ENCODE data around the gene PRKG1. TPM values are rescaled to one million over a fixed set of nuclear protein-coding genes. Genes with fewer than 3 reads are reported as not detected.

Gene PRKG1
- total RNA-seq, 4 donors from 2014 or later: 1.2 to 6.5 (median 2.7) TPM

- TF ChIP-seq EP300 (IDR thresholded peaks at IDR 0.05) (no peak), POLR2AphosphoS5 (IDR thresholded peaks at IDR 0.05) (no peak), POLR2A (IDR thresholded peaks at IDR 0.05) (no peak)
- TF ChIP-seq, protein P1, sequence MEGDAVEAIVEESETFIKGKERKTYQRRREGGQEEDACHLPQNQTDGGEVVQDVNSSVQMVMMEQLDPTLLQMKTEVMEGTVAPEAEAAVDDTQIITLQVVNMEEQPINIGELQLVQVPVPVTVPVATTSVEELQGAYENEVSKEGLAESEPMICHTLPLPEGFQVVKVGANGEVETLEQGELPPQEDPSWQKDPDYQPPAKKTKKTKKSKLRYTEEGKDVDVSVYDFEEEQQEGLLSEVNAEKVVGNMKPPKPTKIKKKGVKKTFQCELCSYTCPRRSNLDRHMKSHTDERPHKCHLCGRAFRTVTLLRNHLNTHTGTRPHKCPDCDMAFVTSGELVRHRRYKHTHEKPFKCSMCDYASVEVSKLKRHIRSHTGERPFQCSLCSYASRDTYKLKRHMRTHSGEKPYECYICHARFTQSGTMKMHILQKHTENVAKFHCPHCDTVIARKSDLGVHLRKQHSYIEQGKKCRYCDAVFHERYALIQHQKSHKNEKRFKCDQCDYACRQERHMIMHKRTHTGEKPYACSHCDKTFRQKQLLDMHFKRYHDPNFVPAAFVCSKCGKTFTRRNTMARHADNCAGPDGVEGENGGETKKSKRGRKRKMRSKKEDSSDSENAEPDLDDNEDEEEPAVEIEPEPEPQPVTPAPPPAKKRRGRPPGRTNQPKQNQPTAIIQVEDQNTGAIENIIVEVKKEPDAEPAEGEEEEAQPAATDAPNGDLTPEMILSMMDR (IDR thresholded peaks at IDR 0.05): no peak
- 79% methylated on average over 1 of the region's 1 CpG for WGBS
- H3K4me1 ChIP-seq: no peaks in the 10 kb centered on the region
Measured at GRCh38 chr10:52266858-52267257, 1192.6 kb downstream of the PRKG1 start.

GRCh38 chr10:52268790-52269189 is 1194.5 kb downstream of the PRKG1 start:
- Histone ChIP-seq H3K27ac (no peak overlapping the region), H3K27me3 (no peaks in the 10 kb centered on the region), H3K4me1 (no peaks in the 10 kb centered on the region), H3K4me3 (no peak overlapping the region), H3K9me3 (no peaks in the 10 kb centered on the region), H3K36me3 (no peaks in the 10 kb centered on the region)
- DNase-seq (ENCODE audit: low spot score in 2 of 2): no peak
- TF ChIP-seq, protein P1 (IDR thresholded peaks at IDR 0.05): no peak
- TF ChIP-seq POLR2AphosphoS5 (IDR thresholded peaks at IDR 0.05): no peak
- no peak for TF ChIP-seq EP300 (IDR thresholded peaks at IDR 0.05)
- TF ChIP-seq POLR2A (IDR thresholded peaks at IDR 0.05): no peak
- 76% methylated on average over 2 of the region's 2 CpGs for WGBS

More at GRCh38 chr10:52266858-52267257, 1192.6 kb downstream of the PRKG1 start:
- no peak overlapping the region for H3K4me3 ChIP-seq
- no peaks in the 10 kb centered on the region for H3K27me3 ChIP-seq
- DNase-seq (ENCODE audit: low spot score in 2 of 2): no peak
- H3K27ac ChIP-seq: no peak overlapping the region
- no peaks in the 10 kb centered on the region for H3K9me3 ChIP-seq
- no peaks in the 10 kb centered on the region for H3K36me3 ChIP-seq

DNA sequence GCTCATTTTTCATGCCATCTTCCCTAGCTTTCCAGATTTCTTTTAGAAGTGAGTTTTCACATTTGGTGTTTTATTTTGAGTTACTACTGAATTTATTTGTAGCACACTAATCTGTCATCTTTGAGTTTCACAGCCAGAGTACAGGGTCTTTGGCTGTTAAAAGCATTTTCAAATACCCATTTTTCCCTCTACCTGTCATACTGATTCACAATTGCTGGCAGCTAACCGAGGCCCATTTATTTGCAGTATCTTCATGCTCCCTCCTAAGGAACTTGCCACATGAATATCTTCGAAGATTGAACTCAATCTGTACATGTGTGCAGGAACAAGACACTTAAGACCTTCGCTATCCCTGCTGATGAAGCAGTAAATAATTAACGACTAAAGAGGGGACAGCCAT is 1194.9 kb downstream of the PRKG1 start:
- TF ChIP-seq, protein P1 (IDR thresholded peaks at IDR 0.05): no peak
- no peak for TF ChIP-seq POLR2A (IDR thresholded peaks at IDR 0.05)
- TF ChIP-seq POLR2AphosphoS5 (IDR thresholded peaks at IDR 0.05): no peak
- TF ChIP-seq EP300 (IDR thresholded peaks at IDR 0.05): no peak
- Histone ChIP-seq H3K4me3 (no peak overlapping the region), H3K27me3 (no peaks in the 10 kb centered on the region), H3K9me3 (no peaks in the 10 kb centered on the region), H3K27ac (no peak overlapping the region), H3K36me3 (no peaks in the 10 kb centered on the region), H3K4me1 (no peaks in the 10 kb centered on the region)
- DNase-seq (ENCODE audit: low spot score in 2 of 2): no peak
- WGBS: 80% methylated on average over 4 of the region's 4 CpGs

- 80% methylated on average over 2 of the region's 2 CpGs for WGBS
- no peak for DNase-seq (ENCODE audit: low spot score in 2 of 2)
- Histone ChIP-seq H3K4me3 (no peak overlapping the region), H3K27me3 (no peaks in the 10 kb centered on the region), H3K4me1 (no peaks in the 10 kb centered on the region), H3K9me3 (no peaks in the 10 kb centered on the region), H3K36me3 (no peaks in the 10 kb centered on the region), H3K27ac (no peak overlapping the region)
- TF ChIP-seq POLR2AphosphoS5 (IDR thresholded peaks at IDR 0.05): no peak
- TF ChIP-seq POLR2A (IDR thresholded peaks at IDR 0.05): no peak
- TF ChIP-seq, protein P1 (IDR thresholded peaks at IDR 0.05): no peak
- TF ChIP-seq EP300 (IDR thresholded peaks at IDR 0.05): no peak
Measured at GRCh38 chr10:52276163-52276562, 1201.9 kb downstream of the PRKG1 start.

DNA sequence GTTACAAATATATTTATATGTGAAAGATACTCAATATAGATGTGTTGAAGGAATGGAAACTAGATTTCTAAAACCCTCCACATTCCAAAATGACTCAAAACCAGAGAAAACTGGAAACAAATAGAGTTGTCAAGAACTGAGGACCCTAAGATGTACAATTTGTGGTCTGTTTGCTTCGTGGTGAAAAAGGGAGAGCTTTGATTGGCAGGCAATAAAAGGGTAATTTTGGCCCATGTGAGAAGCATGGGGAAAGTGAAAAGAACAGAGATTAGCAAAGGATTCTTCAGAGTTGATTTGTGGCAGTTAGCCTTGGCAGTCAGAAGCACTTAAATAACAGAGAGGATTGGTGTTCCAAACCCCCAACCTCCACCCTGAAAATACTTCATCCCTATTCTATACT is 1202.7 kb downstream of the PRKG1 start:
- 15% methylated on average over 1 of the region's 1 CpG for WGBS
- Histone ChIP-seq H3K9me3 (no peaks in the 10 kb centered on the region), H3K27ac (no peak overlapping the region), H3K4me1 (no peaks in the 10 kb centered on the region), H3K4me3 (no peak overlapping the region), H3K27me3 (no peaks in the 10 kb centered on the region), H3K36me3 (no peaks in the 10 kb centered on the region)
- TF ChIP-seq POLR2AphosphoS5 (IDR thresholded peaks at IDR 0.05) (no peak), EP300 (IDR thresholded peaks at IDR 0.05) (no peak), POLR2A (IDR thresholded peaks at IDR 0.05) (no peak)
- TF ChIP-seq, protein P1 (IDR thresholded peaks at IDR 0.05): no peak
- DNase-seq (ENCODE audit: low spot score in 2 of 2): no peak
